K562 (cell line): ENCODE results near the gene SLC66A2. TPM values are rescaled to one million over a fixed set of nuclear protein-coding genes. Genes with fewer than 3 reads are reported as not detected.

Source experiments
- ATAC-seq: fragments of 200-7000 bp; cut with Tn5 transposase; 3 replicates; pipeline ENCODE4 v1.9.1; 2020; ENCODE audit warnings: moderate library complexity
- BruUV-seq: library from RNA; stranded (reverse); fragments of 400-500 nt; replicated peaks from 2 replicates; lab custom pipeline; 2021; lab: Mats Ljungman, UMichigan
- CTCF ChIA-PET: fragments of 300-600 bp; formaldehyde crosslinking; extraction: SDS; loops from one replicate; lab custom pipeline; 2021; ENCODE audit warnings: low intra/inter-chr PET ratio; lab: Yijun Ruan, JAX
- POLR2A ChIA-PET: fragments of 300-600, 350-650 bp; sonication (Branson Sonifier 250); formaldehyde crosslinking; extraction: SDS; loops from one replicate; lab custom pipeline; 2021; ENCODE audit warnings: antibody characterized with exemption, inconsistent platforms; lab: Yijun Ruan, JAX
- DNase-seq, 4 experiments: peaks; one replicate each; pipeline versions ENCODE4 v3.0.0 to v3.0.0-alpha.2; 2011 to 2018; ENCODE audit warnings: low spot score in 3 of 4, mixed read lengths in 3 of 4; ENCODE audit errors: extremely low read depth in 1 of 4
- FAIRE-seq: peaks from 2 replicates; lab custom pipeline; 2011; peaks lifted over from hg19 to GRCh38; lab: Jason Lieb, UNC
- H2AFZ ChIP-seq: 2 replicates; pipeline ENCODE4 v1.6.0; 2011; ENCODE audit warnings: low read depth, low read length, control low read depth, inconsistent platforms
- H3K27ac ChIP-seq: fragments of 200-600 bp; 3 replicates; pipeline ENCODE4 v1.8.0; 2011; ENCODE audit warnings: low read depth, mild to moderate bottlenecking, control low read depth, inconsistent platforms, low read length, moderate library complexity, mixed read lengths; ENCODE audit errors: extremely low read depth
- H3K27me3 ChIP-seq, 2 experiments: fragments of 300-600 bp in 1 of 2; 2 replicates in 1 of 2; 3 replicates in 1 of 2; pipeline versions ENCODE4 v1.6.0 to v1.8.0; 2011; ENCODE audit warnings: inconsistent platforms in 2 of 2, low read length in 2 of 2, mild to moderate bottlenecking in 1 of 2, mixed read lengths in 1 of 2, moderate library complexity in 1 of 2; ENCODE audit not compliant: control insufficient read depth in 2 of 2, insufficient read depth in 2 of 2
- H3K36me3 ChIP-seq: fragments of 300-600 bp; 3 replicates; pipeline ENCODE4 v1.8.0; 2011; ENCODE audit warnings: mild to moderate bottlenecking, low read length, inconsistent platforms; ENCODE audit not compliant: control insufficient read depth, insufficient read depth
- H3K4me1 ChIP-seq, 2 experiments: fragments of 200-600 bp in 1 of 2; replicated peaks in 1 of 2; 2 replicates in 1 of 2; 3 replicates in 1 of 2; pipeline versions ENCODE4 v1.5.1 to v1.8.0; 2011; ENCODE audit warnings: inconsistent platforms in 2 of 2, low read length in 2 of 2, mild to moderate bottlenecking in 1 of 2, mixed read lengths in 1 of 2, moderate library complexity in 1 of 2; ENCODE audit not compliant: control insufficient read depth in 2 of 2, insufficient read depth in 2 of 2
- H3K4me2 ChIP-seq: 2 replicates; pipeline ENCODE4 v1.6.1; 2011; ENCODE audit warnings: low read length, control low read depth, inconsistent platforms, mixed read lengths; ENCODE audit not compliant: insufficient read depth
- H3K4me3 ChIP-seq: fragments of 200-600 bp; sonication (generic), shearing (Covaris generic); 2 replicates; pipeline ENCODE4 v1.5.1; 2016; ENCODE audit warnings: control low read depth, inconsistent platforms
- H3K79me2 ChIP-seq: fragments of 200-600 bp; 3 replicates; pipeline ENCODE4 v1.8.0; 2011; ENCODE audit warnings: low read length, inconsistent platforms; ENCODE audit not compliant: control insufficient read depth, insufficient read depth
- H3K9ac ChIP-seq, 2 experiments: 2 replicates each; pipeline versions ENCODE4 v1.6.0 to v1.6.1; 2011; ENCODE audit warnings: low read depth in 2 of 2, low read length in 2 of 2, control low read depth in 1 of 2, inconsistent platforms in 1 of 2, mild to moderate bottlenecking in 1 of 2, mixed read lengths in 1 of 2; ENCODE audit not compliant: insufficient read depth in 1 of 2
- H3K9me1 ChIP-seq: one replicate; pipeline ENCODE4 v1.6.0; 2011; ENCODE audit warnings: inconsistent platforms, mild to moderate bottlenecking, low read length, moderate library complexity; ENCODE audit not compliant: control insufficient read depth, insufficient read depth
- H3K9me3 ChIP-seq: replicated peaks from 2 replicates; pipeline ENCODE4 v1.5.1; 2011; ENCODE audit warnings: low read depth, low read length, inconsistent platforms; ENCODE audit not compliant: control insufficient read depth, insufficient read depth
- H4K20me1 ChIP-seq: replicated peaks from 2 replicates; pipeline ENCODE4 v1.6.1; 2011; ENCODE audit warnings: low read length, inconsistent platforms, mixed read lengths; ENCODE audit not compliant: control insufficient read depth, insufficient read depth
- BMI1 ChIP-seq: fragments of 150-350 bp; IDR thresholded peaks from 2 replicates; pipeline ENCODE4 v1.6.1; 2014; ENCODE audit warnings: low read length
- CSDE1 ChIP-seq, 2 experiments: fragments of 450-650 bp; IDR thresholded peaks; 2 replicates each; pipeline ENCODE4 v1.6.1; 2016; ENCODE audit warnings: mild to moderate bottlenecking in 1 of 2
- ETS1 ChIP-seq: conservative IDR thresholded peaks from 2 replicates; pipeline ENCODE4 v1.6.1; 2011; ENCODE audit warnings: low read depth, mild to moderate bottlenecking, low read length; ENCODE audit not compliant: control insufficient read depth
- MGA ChIP-seq: fragments of 450-650 bp; IDR thresholded peaks from 2 replicates; pipeline ENCODE4 v1.6.1; 2016; ENCODE audit warnings: mild to moderate bottlenecking, moderate library complexity
- RNF2 ChIP-seq: sonication (generic); IDR thresholded peaks from 2 replicates; pipeline ENCODE4 v1.6.1; 2016
- SREBF1 ChIP-seq: fragments of 150-350 bp; IDR thresholded peaks from 2 replicates; pipeline ENCODE4 v1.6.1; 2014; ENCODE audit warnings: antibody characterized with exemption, low read depth, low read length, borderline replicate concordance
- ZBTB49 ChIP-seq: sonication (generic); formaldehyde crosslinking; IDR thresholded peaks from 2 replicates; pipeline ENCODE4 v1.8.0; 2022; ENCODE audit warnings: missing genetic modification reagents, mild to moderate bottlenecking, borderline replicate concordance
- ZNF134 ChIP-seq: fragments of 250-450 bp; sonication (Bioruptor Pico); conservative IDR thresholded peaks from 2 replicates; pipeline ENCODE4 v1.4.0; 2020
- WGBS: fragments of 100-300 bp; shearing (Covaris generic); methylation state at CpG from one replicate; pipeline ENCODE4 v1.1.6; 2016; ENCODE audit warnings: low coverage, mixed read lengths; ENCODE audit not compliant: insufficient coverage; ENCODE audit errors: missing lambda C conversion rate; 5-methylcytosine and 5-hydroxymethylcytosine counted together
- in situ Hi-C: fragments of 300-500 bp; cut with MboI; formaldehyde crosslinking; loops from 4 replicates; pipeline ENCODE4 v1.15.0; 2018; ENCODE audit warnings: inconsistent platforms, mixed read lengths
- intact Hi-C: fragments of 100-400 bp; cut with micrococcal nuclease; formaldehyde crosslinking; loops from 2 replicates; pipeline ENCODE4 v1.14.2; 2022
- polyA plus RNA-seq, 8 experiments: library from polyadenylated mRNA; depleted of rRNA in 4 of 8; stranded (reverse) in 5 of 8; unstranded in 3 of 8; fragments of >200 nt; fragmentation: Nextera tagmentation in 2 of 8; fragmentation: Illumina TruSeq in 1 of 8; extraction: Ambion mirVana in 2 of 8; extraction: Trizol in 1 of 8; gene quantifications; 2 replicates each; pipeline versions ENCODE4 v1.2.1 to v1.2.3, GENCODE V29; 2011 to 2014; ENCODE audit warnings: inconsistent platforms in 1 of 8, missing spikeins in 1 of 8
- total RNA-seq, 7 experiments: library from RNA; depleted of rRNA in 6 of 7; stranded (reverse); fragments of >200 nt in 6 of 7; fragmentation: Illumina TruSeq in 2 of 7; extraction: Trizol in 2 of 7; gene quantifications; 2 replicates each; pipeline versions ENCODE4 v1.2.1 to v1.2.3, GENCODE V29; 2011 to 2021; ENCODE audit warnings: low replicate concordance in 1 of 7

The SLC66A2 gene
- total and polyA plus RNA-seq, 9 of the 15 experiments (the other 6 are each of a cell fraction or from before 2014, with no cell fraction given) = 0.25 to 17.5 (median 5.6) TPM

- Histone ChIP-seq H3K79me2 (no peaks in the 10 kb centered on the region), H2AFZ (no peak overlapping the region), H3K36me3 (peaks cover 3% of the 10 kb centered on the region; the same call in 1 of the 3 replicates), H3K9ac (no peak overlapping the region), H4K20me1 (no peaks in the 10 kb centered on the region), H3K4me2 (no peak overlapping the region), H3K4me1 (no peaks in the 10 kb centered on the region; a peak in 2 of 5 replicates), H3K9me1 (no peaks in the 10 kb centered on the region), H3K27me3 (no peaks in the 10 kb centered on the region), H3K4me3 (no peak overlapping the region), H3K9me3 (peaks cover 6% of the 10 kb centered on the region; the same call in 1 of the 2 replicates), H3K27ac (no peak overlapping the region)
- ATAC-seq = no peak
- no peak for DNase-seq
- 74% methylated on average over 2 of the region's 2 CpGs for WGBS
- intact Hi-C loops = no loop called here
- ChIA-PET CTCF (no interaction called here), POLR2A (no interaction called here)
- in situ Hi-C loops = no loop called here
- BruUV-seq = no TSS peak
- no peak for FAIRE-seq
- TF ChIP-seq ETS1 = no peak
- TF ChIP-seq SREBF1 = no peak
- TF ChIP-seq BMI1 = no peak
- no peak for TF ChIP-seq ZNF134 (CRISPR knock-in tag)
- no peak for TF ChIP-seq CSDE1 (IDR thresholded peaks at IDR 0.05)
- no peak for TF ChIP-seq ZBTB49 (CRISPR knock-in tag)
- no peak for TF ChIP-seq RNF2
- no peak for TF ChIP-seq MGA
Measured at GRCh38 chr18:79931475-79931874, 20.0 kb downstream of the SLC66A2 start.
